Sigmoid colon (tissue), 4 donors: ENCODE measurements around the gene PTTG2.

Source experiments
- CTCF ChIP-seq, 4 experiments: fragments of 450-650 bp in 3 of 4; fragments of 200-600 bp in 1 of 4; IDR thresholded peaks; one replicate each; pipeline ENCODE4 v1.5.1; 2016 to 2019; ENCODE audit warnings: antibody characterized with exemption in 4 of 4, mild to moderate bottlenecking in 3 of 4, moderate library complexity in 2 of 4
- EP300 ChIP-seq, 4 donors: sonication (generic); formaldehyde crosslinking; IDR thresholded peaks; one replicate each; pipeline ENCODE4 v1.6.1; 2017; ENCODE audit warnings: antibody characterized with exemption in 4 of 4
- POLR2AphosphoS5 ChIP-seq, 4 donors: sonication (generic); formaldehyde crosslinking; IDR thresholded peaks; one replicate each; pipeline ENCODE4 v1.6.1; 2017; ENCODE audit warnings: antibody characterized with exemption in 4 of 4

- TF ChIP-seq CTCF (IDR thresholded peaks at IDR 0.05) (no peak), POLR2AphosphoS5 (IDR thresholded peaks at IDR 0.05) (no peak), EP300 (IDR thresholded peaks at IDR 0.05) (no peak)
Measured at GRCh38 chr4:37927434-37927833, 32.8 kb upstream of the PTTG2 start.
